Activated CD8-positive, alpha-beta memory T cell treated with anti-CD3 and anti-CD28 coated beads, Interleukin-2, amount 10 ng/mL, durations not matched to agents 7 days and 5 days (primary cell): ENCODE measurements around the gene SORL1-AS1.

ENCODE experiments used
- ATAC-seq: fragments of 150-1000 bp; cut with Tn5 transposase; one replicate; pipeline ENCODE4 v1.10.0; 2021; ENCODE audit warnings: moderate library complexity
- CTCF ChIA-PET: fragments of 350-600 bp; sonication (Branson Sonifier 250); formaldehyde crosslinking; loops from one replicate; lab custom pipeline; 2021; ENCODE audit warnings: antibody characterized with exemption; lab: Charles Lee
- DNase-seq: peaks from one replicate; pipeline ENCODE4 v3.0.0-alpha.2; 2020
- H3K27ac Mint-ChIP-seq: one replicate; pipeline ENCODE4 v1.8.0; 2021; ENCODE audit warnings: mild to moderate bottlenecking, mixed read lengths
- H3K27me3 Mint-ChIP-seq: one replicate; pipeline ENCODE4 v1.8.0; 2021; ENCODE audit warnings: mixed read lengths
- H3K36me3 Mint-ChIP-seq: one replicate; pipeline ENCODE4 v1.8.0; 2021; ENCODE audit warnings: mild to moderate bottlenecking, mixed read lengths
- H3K4me1 Mint-ChIP-seq: one replicate; pipeline ENCODE4 v1.8.0; 2021; ENCODE audit warnings: mixed read lengths
- H3K4me3 Mint-ChIP-seq: one replicate; pipeline ENCODE4 v1.8.0; 2021; ENCODE audit warnings: mild to moderate bottlenecking, moderate library complexity, mixed read lengths
- H3K9me3 Mint-ChIP-seq: one replicate; pipeline ENCODE4 v1.8.0; 2022; ENCODE audit warnings: low read depth, mixed read lengths

SORL1-AS1 gene

GRCh38 chr11:121443688-121444275 lies 9.0 kb downstream of the SORL1-AS1 start:
- H3K4me1 Mint-ChIP-seq = peaks cover 15% of the 10 kb centered on the region
- DNase-seq = no peak
- CTCF ChIA-PET = no interaction called here
- H3K27ac Mint-ChIP-seq = peak overlapping the region; percentile 25
- no peaks in the 10 kb centered on the region for H3K36me3 Mint-ChIP-seq
- no peaks in the 10 kb centered on the region for H3K27me3 Mint-ChIP-seq
- ATAC-seq = no peak
- H3K9me3 Mint-ChIP-seq = no peaks in the 10 kb centered on the region
- H3K4me3 Mint-ChIP-seq = no peak overlapping the region

- no peaks in the 10 kb centered on the region for H3K9me3 Mint-ChIP-seq
- no peak for DNase-seq
- no peak for ATAC-seq
- H3K4me3 Mint-ChIP-seq = no peak overlapping the region
- H3K27ac Mint-ChIP-seq = no peak overlapping the region
- peaks cover 9% of the 10 kb centered on the region for H3K4me1 Mint-ChIP-seq
- CTCF ChIA-PET = interaction anchor here (0.9 to 1.0 kb wide), 2 partner anchors 8 to 150 kb away, joined by 3 read pairs; no protein-coding TSS in a partner anchor
- peaks cover 2% of the 10 kb centered on the region for H3K27me3 Mint-ChIP-seq
- peaks cover 1% of the 10 kb centered on the region for H3K36me3 Mint-ChIP-seq
Measured at GRCh38 chr11:121441521-121441920, 11.2 kb downstream of the SORL1-AS1 start.

- CTCF ChIA-PET = no interaction called here
- no peak for ATAC-seq
- Mint-ChIP-seq H3K36me3 (peaks cover 1% of the 10 kb centered on the region), H3K27ac (no peak overlapping the region), H3K4me3 (no peak overlapping the region), H3K27me3 (peaks cover 2% of the 10 kb centered on the region), H3K4me1 (peaks cover 7% of the 10 kb centered on the region), H3K9me3 (no peaks in the 10 kb centered on the region)
- DNase-seq = no peak
Measured at GRCh38 chr11:121439759-121440158, 13.0 kb downstream of the SORL1-AS1 start.

- no peak for DNase-seq
- no peak for ATAC-seq
- Mint-ChIP-seq H3K4me3 (no peak overlapping the region), H3K9me3 (no peaks in the 10 kb centered on the region), H3K36me3 (peaks cover 1% of the 10 kb centered on the region), H3K27ac (no peak overlapping the region), H3K27me3 (peaks cover 2% of the 10 kb centered on the region), H3K4me1 (peaks cover 7% of the 10 kb centered on the region)
- CTCF ChIA-PET = no interaction called here
Measured at GRCh38 chr11:121439337-121439736, 13.4 kb downstream of the SORL1-AS1 start.

- peaks cover 2% of the 10 kb centered on the region for H3K27me3 Mint-ChIP-seq
- CTCF ChIA-PET = interaction anchor here (1.4 kb wide), 1 partner anchor 153 kb away, joined by 3 read pairs; no protein-coding TSS in a partner anchor
- DNase-seq (no peak), ATAC-seq (no peak)
- no peak overlapping the region for H3K4me3 Mint-ChIP-seq
- peaks cover 5% of the 10 kb centered on the region for H3K4me1 Mint-ChIP-seq
- H3K9me3 Mint-ChIP-seq = no peaks in the 10 kb centered on the region
- no peak overlapping the region for H3K27ac Mint-ChIP-seq
- peaks cover 1% of the 10 kb centered on the region for H3K36me3 Mint-ChIP-seq
Measured at GRCh38 chr11:121437686-121438078, 15.1 kb downstream of the SORL1-AS1 start.

GRCh38 chr11:121437018-121437685 lies 15.6 kb downstream of the SORL1-AS1 start:
- no peak overlapping the region for H3K4me3 Mint-ChIP-seq
- H3K9me3 Mint-ChIP-seq = no peaks in the 10 kb centered on the region
- peaks cover 8% of the 10 kb centered on the region for H3K4me1 Mint-ChIP-seq
- ATAC-seq (no peak), DNase-seq (no peak)
- H3K27ac Mint-ChIP-seq = no peak overlapping the region
- H3K36me3 Mint-ChIP-seq = peaks cover 1% of the 10 kb centered on the region
- H3K27me3 Mint-ChIP-seq = peaks cover 2% of the 10 kb centered on the region
- CTCF ChIA-PET = interaction anchor here (1.4 kb wide), 1 partner anchor 154 kb away, joined by 3 read pairs; no protein-coding TSS in a partner anchor

- peaks cover 15% of the 10 kb centered on the region for H3K4me1 Mint-ChIP-seq
- H3K9me3 Mint-ChIP-seq = no peaks in the 10 kb centered on the region
- H3K27me3 Mint-ChIP-seq = peaks cover 2% of the 10 kb centered on the region
- CTCF ChIA-PET = no interaction called here
- no peak overlapping the region for H3K4me3 Mint-ChIP-seq
- ATAC-seq (no peak), DNase-seq (no peak)
- no peak overlapping the region for H3K27ac Mint-ChIP-seq
- peaks cover 1% of the 10 kb centered on the region for H3K36me3 Mint-ChIP-seq
Measured at GRCh38 chr11:121435551-121436511, 16.9 kb downstream of the SORL1-AS1 start.

GRCh38 chr11:121435132-121435531 lies 17.6 kb downstream of the SORL1-AS1 start:
- Mint-ChIP-seq H3K36me3 (peaks cover 1% of the 10 kb centered on the region), H3K4me1 (peaks cover 15% of the 10 kb centered on the region), H3K9me3 (no peaks in the 10 kb centered on the region), H3K4me3 (no peak overlapping the region), H3K27me3 (peaks cover 2% of the 10 kb centered on the region), H3K27ac (no peak overlapping the region)
- ATAC-seq = no peak
- DNase-seq = no peak
- CTCF ChIA-PET = interaction anchor here (0.7 to 1.2 kb wide), 2 partner anchors 15 to 16 kb away, joined by 3 read pairs; no protein-coding TSS in a partner anchor

- Mint-ChIP-seq H3K36me3 (peaks cover 1% of the 10 kb centered on the region), H3K9me3 (no peaks in the 10 kb centered on the region), H3K27ac (no peak overlapping the region), H3K4me3 (no peak overlapping the region), H3K4me1 (peaks cover 12% of the 10 kb centered on the region), H3K27me3 (peaks cover 18% of the 10 kb centered on the region)
- peak; percentile 71 for ATAC-seq
- no peak for DNase-seq
- CTCF ChIA-PET = interaction anchor here (1.3 to 1.7 kb wide), 2 partner anchors 19 to 33 kb away, joined by 5 to 6 read pairs; partner anchors contain the start of gene SORL1
Measured at GRCh38 chr11:121431820-121432526, 20.8 kb downstream of the SORL1-AS1 start.

- CTCF ChIA-PET = no interaction called here
- Mint-ChIP-seq H3K4me1 (peaks cover 15% of the 10 kb centered on the region), H3K4me3 (no peak overlapping the region), H3K9me3 (peaks cover 5% of the 10 kb centered on the region), H3K36me3 (peaks cover 1% of the 10 kb centered on the region), H3K27me3 (peaks cover 20% of the 10 kb centered on the region), H3K27ac (no peak overlapping the region)
- ATAC-seq = no peak
- no peak for DNase-seq
Measured at GRCh38 chr11:121429556-121429955, 23.2 kb downstream of the SORL1-AS1 start.

GRCh38 chr11:121427400-121427744 lies 25.4 kb downstream of the SORL1-AS1 start:
- Mint-ChIP-seq H3K4me3 (no peak overlapping the region), H3K4me1 (peaks cover 19% of the 10 kb centered on the region), H3K27ac (no peak overlapping the region), H3K36me3 (peaks cover 1% of the 10 kb centered on the region), H3K9me3 (peaks cover 5% of the 10 kb centered on the region), H3K27me3 (peaks cover 20% of the 10 kb centered on the region)
- DNase-seq (no peak), ATAC-seq (no peak)
- CTCF ChIA-PET = interaction anchor here (1.5 kb wide), 2 partner anchors 24 to 164 kb away, joined by 6 to 8 read pairs; no protein-coding TSS in a partner anchor

GRCh38 chr11:121426476-121427399 lies 26.0 kb downstream of the SORL1-AS1 start:
- CTCF ChIA-PET = interaction anchor here (1.5 kb wide), 2 partner anchors 24 to 165 kb away, joined by 6 to 8 read pairs; no protein-coding TSS in a partner anchor
- H3K36me3 Mint-ChIP-seq = peaks cover 1% of the 10 kb centered on the region
- ATAC-seq = peak; percentile 81
- no peak for DNase-seq
- H3K27me3 Mint-ChIP-seq = peaks cover 20% of the 10 kb centered on the region
- no peak overlapping the region for H3K27ac Mint-ChIP-seq
- peaks cover 5% of the 10 kb centered on the region for H3K9me3 Mint-ChIP-seq
- H3K4me3 Mint-ChIP-seq = peak overlapping the region; percentile 28
- H3K4me1 Mint-ChIP-seq = peaks cover 17% of the 10 kb centered on the region
